Left kidney (tissue), 2 donors: ENCODE data around the gene CTNND2. TPM values are rescaled to one million over a fixed set of nuclear protein-coding genes. Genes with fewer than 3 reads are reported as not detected.
"Not testable (repeated sequence)": the region's sequence is repeated elsewhere in the genome, so short reads cannot be mapped to it uniquely, and the experiment has no call there.

Source experiments
- DNase-seq: peaks from one replicate; pipeline ENCODE4 v3.0.0-alpha.2; 2013
- polyA plus RNA-seq: library from polyadenylated mRNA; unstranded; fragments of 120-200 nt; gene quantifications from one replicate; pipeline ENCODE4 v1.2.1, GENCODE V29; 2013; ENCODE audit not compliant: insufficient read length

The CTNND2 gene
- polyA plus RNA-seq, 1 donor: 2.8 TPM

DNA sequence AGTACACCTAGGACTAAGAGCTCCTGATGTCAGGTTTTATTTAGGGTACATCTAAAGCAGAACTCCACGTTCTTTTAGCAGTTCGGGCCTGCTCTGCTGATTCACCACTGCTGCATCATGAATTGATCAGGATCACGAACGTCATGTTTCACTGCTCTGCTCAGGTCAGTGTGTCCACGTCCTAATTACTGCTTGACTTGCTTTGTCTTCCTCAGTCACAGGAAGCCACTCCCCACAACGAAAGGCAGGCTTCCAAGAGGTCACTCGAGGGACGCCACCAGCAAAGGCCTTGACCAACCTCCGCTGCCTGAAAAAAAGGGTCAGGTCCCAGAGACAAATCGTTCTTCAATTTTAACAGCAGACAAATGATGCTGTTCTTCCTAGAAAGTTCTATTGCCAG lies 40.3 kb downstream of the CTNND2 start:
- no peak for DNase-seq

DNA sequence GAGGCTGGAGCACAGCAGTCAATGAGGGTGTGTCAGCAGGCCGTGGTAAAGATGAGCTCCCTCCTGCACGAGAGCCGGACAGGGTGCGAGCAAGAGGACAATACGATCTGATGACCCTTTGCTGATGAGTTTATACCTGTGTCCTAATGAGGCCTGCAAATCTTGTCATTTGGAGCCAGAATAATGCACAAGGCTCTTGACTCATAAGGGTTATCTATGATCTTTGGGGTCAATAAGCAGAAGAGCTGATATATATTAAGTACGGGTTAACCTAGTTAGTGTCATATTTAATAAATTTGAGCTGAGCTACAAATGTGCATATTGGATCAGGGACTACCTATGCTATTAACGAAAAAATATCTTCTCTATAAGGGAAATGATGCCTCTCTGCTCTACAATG lies 46.9 kb downstream of the CTNND2 start:
- DNase-seq: no peak

DNA sequence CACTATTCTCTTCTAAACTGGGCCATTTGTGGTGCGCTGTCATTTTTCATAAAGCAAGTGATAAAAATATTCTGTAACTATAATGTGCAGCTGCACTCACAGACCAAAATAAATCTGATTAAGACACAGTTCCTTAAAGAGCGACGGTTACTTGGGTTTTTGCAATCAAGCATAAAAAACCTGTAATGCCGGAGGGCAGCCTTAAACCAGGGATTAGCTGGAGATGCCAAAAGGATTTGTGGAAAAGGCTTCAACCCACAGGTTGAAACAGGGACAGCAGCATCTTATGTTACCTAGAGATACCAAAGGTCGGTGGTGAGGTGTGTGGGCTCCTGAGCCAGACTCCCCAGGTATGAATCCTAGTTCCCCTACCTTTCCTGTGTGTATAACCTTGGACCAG lies 49.3 kb downstream of the CTNND2 start:
- DNase-seq: no peak

DNA sequence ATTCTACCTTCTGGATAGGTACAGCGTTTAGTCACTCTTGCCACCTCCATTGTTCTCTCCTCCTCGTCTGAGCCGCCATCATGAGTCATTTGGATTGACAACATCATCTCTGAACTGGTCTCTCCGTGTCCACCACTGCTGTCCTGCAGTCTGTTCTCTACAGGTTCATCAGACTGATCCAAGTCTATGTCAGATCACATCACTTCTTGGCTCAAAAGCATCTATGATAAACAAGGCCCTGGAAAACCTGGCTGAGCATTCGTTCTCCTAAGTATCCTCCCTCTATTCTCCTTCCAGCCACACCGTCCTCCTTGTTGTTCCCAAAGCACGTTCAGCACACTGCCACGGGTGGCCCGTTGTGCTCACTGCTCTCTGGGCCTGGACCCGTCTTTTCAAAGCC lies 50.5 kb downstream of the CTNND2 start:
- DNase-seq: no peak

DNA sequence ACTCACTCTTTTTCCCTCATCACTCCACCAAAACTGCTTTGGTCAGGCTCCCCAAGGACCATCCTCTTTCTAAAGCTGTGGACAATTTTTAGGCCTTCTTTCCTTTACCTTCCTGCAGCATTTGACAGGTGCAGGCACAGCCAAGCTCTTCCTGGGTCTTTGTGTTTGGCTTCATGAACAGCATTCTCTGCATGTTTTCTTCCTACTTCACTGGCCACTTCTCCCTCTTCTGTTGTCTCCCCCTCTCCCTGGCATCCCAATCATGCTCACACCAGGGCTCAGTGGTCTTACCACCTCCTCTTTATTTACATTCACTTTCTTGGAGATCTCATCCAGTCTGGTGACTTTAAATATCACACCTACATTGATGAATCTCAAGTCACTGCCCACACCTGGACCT lies 51.1 kb downstream of the CTNND2 start:
- no peak for DNase-seq

DNA sequence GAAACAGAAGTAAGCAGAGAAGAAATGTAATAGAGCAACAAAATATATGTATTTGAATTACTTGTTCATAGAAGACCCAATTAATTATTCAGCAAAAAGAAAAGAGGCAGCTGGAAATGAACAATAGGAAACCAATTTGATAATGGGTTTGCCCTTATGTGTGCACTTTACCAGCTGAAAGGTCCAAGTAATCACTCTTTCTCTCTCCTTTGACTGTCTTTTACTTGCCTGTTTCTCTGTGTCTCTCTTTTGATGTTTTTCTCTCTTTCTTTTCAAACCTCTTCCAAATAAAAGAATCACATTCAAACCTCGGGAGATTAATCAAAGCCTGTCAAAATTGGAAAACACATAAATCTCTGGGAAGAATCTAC lies 51.5 kb downstream of the CTNND2 start:
- DNase-seq: no peak

DNA sequence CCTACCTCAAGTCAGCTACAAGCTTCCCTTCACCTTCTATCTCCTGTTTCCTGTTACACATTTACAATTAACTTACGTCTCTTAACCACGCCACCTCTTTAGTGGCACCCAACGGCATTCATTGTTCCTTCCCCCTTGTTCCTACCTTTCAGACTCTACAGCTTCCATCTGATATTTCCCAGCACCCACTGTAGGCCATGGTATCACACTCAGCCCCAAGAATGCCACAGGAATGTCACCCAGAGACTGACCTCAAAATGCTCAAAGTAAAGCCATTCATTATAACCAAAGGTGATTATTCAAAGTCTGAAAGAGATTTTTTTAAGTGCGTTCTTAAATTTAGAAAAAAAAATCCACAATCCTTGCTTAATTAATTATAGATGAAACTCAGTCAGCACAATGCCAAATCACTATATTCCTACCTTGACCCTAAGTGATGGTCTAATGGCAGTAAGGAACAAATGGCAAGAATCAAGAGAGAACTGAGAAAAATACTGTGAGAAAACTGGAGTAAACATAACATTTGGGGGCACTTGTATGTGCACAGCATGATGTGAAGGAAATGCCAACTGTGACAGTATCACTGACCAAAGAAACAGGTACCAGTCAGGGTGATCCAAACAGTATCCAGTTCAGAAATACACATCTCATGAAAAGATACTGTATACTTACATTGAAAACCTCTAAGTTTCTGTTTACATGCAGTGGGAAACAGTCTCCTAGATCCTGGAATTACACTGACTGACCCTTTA lies 52.1 kb downstream of the CTNND2 start:
- DNase-seq: no peak

DNA sequence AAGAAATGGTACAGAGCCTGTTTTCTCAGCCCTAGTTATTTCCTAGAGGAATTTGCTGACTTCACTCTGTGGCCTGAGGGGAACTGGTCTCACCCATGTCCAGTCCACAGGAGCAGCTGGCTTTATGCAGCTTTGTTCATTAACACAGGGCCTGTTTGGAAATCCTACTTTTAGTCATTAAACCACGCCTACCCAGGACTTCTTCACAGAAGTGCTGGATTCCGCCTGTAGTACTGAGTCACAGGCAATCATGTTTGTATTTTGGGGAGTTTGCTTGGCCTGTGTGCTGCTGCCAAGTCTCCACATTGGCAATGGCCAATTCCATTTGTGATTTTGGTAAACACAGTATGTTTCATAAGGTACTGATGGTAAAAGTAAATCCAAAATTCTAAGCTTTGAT lies 52.8 kb downstream of the CTNND2 start:
- no peak for DNase-seq

DNA sequence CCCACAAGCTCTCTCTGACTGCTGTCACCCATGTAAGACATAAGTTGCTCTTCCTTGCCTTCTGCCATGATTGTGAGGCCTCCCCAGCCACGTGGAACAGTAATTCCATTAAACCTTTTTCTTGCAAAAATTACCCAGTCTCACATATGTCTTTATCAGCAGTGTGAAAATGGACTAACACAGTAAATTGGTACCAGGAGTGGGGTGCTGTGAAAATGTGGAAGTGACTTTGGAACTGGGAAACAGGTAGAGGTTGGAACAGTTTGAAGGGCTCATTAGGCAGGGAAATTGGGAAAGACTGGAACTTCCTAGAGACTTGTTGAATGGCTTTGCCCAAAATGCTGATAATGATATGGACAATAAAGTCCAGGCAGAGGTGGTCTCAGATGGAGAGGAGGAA lies 75.7 kb downstream of the CTNND2 start:
- DNase-seq: not testable (repeated sequence)

DNA sequence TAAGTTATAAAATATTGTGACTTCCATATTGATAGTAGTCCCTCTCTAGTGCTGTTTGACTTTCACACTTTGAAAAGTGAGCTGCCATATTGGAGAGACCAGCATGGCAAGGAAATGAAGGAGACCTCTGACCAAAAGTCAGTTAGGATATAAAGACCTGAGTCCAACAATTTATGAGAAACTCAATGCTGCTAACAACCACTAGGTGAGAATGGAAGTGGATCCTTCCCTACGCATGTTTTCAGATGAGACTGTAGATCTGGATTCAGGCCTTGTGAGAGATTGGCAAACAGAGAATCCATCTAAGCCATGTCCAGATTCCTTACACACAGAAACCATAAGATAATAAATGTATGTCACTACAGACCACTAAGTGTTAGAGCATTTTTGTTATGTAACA lies 81.6 kb downstream of the CTNND2 start:
- DNase-seq: no peak

DNA sequence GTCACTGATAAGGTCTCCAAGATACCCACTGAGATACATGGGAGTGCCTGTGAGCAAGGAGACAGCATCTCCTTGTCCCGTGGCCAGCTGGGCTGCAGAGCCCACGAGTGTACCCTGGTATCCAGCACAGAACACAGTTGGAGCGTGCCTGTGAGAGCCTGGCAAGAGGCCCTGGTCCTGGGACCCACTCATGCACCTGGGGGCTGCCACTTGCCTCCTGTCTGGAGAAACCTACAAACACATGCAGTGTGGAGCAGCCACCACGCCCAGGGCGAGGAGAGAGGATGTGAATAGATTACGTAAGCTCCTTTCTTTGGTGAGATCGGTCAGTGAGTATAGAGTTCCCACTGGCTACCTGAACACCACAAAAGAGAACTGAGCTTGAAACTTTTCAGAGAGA lies 88.3 kb downstream of the CTNND2 start:
- no peak for DNase-seq

DNA sequence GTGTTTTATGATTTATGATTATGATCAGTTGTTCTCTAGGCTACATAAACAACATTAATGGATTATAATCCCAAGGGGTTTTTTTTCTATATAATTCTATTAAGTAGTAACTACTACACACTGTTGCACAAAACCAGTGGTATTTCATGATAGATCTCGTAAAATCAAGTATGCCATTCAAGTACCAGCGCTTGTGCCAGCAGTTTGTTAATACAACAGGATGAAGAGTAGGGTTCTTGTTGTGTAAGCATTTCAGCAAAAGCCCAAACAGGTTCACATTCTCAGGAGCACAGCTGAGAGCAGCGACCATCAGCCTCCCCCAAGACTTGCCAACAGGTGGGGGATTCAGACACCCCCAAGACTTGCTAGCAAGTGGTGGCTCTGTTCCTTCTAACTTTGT lies 88.8 kb downstream of the CTNND2 start:
- no peak for DNase-seq

DNA sequence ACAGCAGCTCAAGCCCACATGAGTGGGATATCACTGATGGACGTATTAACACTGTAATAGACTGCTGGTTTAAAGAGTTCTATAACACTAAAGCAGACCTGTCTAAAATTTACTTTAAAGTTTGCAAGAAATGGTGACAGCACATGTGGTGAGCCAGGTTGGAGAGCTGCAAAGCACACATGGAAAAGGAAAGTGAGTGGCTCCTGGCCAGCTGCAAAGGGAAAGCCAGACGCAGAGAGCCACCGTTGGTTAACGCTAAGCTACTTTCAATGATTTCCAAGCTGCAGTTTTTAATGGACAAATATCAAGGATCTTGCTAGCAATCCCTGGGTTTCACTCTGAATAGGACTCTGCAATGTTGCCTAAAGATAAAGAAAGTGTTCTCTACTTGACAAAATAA lies 89.9 kb downstream of the CTNND2 start:
- DNase-seq: no peak

DNA sequence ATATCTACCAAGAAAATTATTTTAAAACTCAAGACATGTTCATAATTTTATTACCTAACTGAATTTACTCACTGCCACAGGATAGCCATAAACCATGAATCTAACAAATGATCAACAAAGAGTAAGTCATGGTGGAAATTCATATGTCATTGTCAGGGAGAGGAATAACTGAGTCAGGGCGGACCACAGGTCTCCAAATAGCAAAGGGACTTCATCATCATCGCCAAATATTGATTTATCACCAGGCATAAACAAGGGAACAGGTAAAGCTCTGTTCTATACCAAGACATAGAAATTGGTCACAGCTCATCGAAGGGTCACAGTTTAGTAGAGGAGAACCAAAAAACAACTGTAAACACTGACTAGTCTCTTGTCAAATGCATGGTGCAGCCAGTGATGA lies 94.8 kb downstream of the CTNND2 start:
- no peak for DNase-seq

DNA sequence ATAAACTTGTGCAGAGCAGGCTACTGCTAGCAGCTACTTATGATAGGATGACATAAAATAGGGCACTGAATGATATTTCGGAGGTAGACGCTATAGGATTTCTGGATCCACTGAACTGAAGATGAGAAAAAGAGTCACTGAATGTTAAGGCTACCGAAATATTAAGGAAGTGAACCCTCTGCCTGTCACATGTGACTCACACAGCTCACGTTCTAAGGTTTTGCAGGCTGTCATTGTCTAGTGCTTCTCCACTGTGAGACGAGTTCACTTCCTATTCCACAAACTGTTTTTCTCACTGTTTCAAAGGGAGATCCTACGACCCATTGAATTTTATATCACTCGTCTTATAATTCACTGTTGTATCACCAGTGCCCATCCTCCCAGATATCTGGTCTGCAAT lies 100.8 kb downstream of the CTNND2 start:
- no peak for DNase-seq

DNA sequence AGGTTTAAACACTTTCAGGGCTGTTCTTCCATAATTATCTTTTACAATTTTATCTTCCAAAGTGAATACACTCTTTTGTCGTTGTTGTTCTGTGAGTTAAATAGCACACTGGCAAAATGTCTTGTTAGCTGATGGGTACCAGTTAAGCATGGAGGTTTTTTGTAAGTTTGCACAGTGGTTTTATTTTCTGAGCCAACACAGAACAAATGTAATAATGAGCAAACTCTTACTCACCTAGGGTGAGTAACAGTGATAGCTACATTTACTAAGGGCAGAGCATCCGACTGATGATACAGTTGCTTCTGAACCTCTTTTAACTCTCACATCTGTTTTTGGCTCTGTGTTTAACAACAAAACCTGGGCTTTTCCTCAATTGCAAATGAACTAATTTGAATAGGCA lies 103.2 kb downstream of the CTNND2 start:
- no peak for DNase-seq

DNA sequence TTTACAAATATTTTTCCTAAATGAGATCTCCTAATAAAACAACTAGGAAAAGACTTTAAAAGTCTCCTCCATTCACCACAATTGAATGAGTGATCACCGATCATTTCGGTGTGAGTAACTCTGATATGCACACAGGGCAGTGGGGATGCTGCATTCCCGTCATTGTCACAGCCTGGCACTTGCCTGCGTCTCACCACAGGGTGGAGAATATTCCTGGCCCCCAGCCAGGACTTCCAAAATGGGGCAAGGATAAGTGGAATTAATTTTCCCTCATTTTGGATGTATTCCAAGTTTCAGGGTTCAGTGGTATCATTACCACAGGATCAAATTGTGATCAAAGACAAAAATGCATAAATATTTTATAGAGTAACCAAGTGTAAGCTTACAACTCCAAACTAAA lies 107.1 kb downstream of the CTNND2 start:
- DNase-seq: no peak

DNA sequence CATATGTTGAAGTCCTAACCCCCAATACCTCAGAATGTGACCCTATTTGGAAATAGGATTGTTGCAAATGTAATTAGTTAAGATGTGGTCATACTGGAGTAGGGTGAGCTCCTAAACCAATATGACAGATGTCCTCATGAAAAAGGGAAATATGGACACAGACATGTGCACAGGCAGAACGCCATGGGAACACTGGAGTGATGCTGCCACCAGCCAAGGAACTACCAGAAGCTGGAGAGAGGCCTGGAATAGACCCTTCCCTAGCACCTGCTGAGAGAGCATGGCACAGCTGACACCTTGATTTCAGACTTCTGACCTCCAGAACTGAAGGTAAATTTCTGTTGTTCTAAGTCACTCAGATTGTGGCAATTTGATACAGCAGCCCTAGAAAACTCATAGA lies 110.8 kb downstream of the CTNND2 start:
- no peak for DNase-seq

DNA sequence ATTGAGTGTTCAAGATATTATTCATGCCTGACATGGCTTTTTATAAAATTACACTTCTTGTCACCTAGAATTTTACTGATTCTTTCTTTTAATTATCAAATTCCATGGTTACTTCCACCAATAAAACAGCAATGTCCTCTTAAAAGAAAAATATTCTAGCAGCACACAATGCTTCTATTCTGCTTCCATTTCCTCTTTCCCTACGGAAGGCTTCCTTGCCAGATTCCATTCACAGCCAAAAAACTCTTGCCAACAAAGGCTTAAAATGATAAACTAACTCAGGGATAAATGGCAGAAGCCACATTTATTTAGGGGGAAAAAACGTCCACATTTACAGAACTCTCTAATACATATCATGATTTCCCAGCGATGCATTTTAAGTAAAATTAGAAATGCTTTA lies 111.6 kb downstream of the CTNND2 start:
- no peak for DNase-seq

DNA sequence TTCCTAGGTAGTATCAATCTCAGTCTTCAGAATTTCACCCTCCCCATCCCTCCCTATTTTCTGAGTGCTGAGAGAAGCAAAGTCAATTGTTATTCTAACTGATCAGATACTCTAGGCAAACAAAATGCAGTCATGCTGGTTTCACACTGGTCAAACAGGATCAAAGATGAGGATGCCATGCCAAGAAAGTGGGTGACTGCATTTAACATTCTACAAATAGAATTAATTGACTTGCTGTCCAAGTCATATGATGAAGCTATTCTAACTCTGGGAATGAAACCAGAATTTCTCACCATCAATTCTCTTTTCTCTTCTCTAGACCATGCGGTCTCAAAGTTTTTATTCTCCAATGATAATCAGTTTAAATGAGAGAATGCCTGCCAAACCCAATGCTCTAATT lies 112.5 kb downstream of the CTNND2 start:
- no peak for DNase-seq

DNA sequence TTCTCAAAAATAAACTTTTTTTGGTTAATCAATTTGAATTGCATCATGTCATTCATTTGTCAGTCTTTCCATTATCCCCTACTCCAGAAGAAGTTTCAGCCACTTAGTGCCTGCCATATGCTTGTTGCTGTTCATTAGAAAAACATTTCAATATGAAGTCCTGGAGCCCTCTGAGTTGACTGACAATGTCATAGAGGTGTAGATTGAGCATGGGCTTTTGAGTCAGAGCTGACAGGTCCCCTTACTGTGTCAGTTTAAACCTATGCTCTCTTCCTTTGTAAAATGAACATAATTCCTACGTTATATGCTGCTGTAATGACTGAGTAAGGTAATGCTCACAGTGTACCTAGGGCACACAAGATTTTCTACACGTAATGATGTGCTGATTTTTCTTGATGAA lies 114.0 kb downstream of the CTNND2 start:
- DNase-seq: no peak

DNA sequence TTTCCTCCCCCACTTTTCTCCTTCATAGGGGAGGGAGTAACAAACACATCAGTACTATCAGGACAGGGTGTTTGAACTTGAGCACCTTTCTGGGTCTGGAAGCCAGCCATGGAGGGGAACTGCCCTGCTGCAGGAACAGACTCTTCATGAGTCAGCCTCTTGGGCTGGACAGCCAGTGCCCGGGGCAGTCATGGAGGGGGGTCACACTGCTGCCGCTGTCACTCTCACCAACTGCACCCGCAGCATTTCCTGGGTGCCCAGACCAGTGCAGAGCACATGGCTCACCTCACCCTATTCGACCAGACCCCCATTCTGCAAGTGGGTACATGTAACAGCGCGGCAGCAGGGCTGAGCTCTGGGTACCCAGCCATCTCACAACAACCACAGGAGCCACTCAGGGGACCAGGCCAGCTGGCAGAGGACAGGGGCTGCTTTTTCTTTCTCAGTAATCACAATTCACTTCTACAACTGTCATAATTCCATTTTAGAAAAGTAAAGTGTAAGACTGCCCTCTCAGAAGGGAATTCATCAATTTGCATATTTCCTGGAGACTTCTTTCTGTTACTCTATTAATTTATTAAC lies 118.4 kb downstream of the CTNND2 start:
- DNase-seq: no peak

DNA sequence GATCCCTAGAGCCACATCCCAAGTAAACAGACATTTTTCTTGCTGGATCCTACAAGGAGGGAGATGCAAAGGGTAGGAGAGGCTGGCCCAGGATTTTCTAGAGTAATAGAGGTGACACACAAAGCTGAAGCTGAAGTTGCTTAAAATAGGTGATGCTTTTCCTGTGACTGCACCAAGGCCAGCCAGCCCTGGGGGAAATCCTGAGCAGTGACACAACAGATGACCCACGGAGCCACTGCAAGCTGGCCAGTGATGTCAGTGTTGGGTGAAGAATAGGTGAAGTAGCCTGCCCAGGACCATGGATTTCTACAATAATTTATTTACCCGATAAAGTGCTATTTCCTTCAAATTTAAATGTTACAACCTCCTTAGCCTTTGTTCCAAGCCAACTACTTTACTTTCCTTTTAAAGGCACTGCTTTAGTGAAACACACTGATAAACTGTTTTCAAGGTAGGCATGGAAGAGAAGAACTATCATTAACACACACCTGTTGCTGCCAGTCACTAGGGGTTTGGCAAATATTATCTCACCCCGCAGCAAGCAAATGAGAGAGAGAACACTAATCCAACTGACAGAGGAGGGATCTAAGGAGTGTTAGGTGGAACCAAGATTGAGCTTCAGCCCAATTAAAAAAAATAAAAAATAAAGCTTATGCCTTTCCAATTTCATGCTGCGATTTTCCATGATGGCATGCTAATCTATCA lies 123.5 kb downstream of the CTNND2 start:
- no peak for DNase-seq

DNA sequence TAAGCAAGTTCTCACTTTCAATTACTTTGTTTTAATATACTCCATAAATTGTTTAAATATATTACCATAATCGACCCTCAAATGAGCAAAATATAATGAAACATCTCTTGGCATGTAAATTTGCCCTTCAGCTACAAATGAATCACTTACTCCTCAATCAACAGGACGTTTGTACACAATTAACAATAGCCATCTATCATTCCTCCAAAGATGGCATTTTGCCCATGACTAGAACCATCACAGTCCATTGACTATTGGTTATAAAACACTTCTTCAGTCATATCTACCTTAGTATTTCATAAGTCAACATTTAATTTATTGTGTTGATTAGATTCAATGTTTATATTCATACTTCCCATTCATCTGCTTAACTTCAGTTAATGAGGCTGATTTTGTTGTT lies 127.2 kb downstream of the CTNND2 start:
- DNase-seq: no peak
